Liver (tissue), 9 donors: ENCODE results near the gene SLC14A1. TPM values are rescaled to one million over a fixed set of nuclear protein-coding genes. Genes with fewer than 3 reads are reported as not detected.

ENCODE experiments used
- DNase-seq: peaks from one replicate; pipeline ENCODE4 v3.0.0-alpha.2; 2017; ENCODE audit warnings: low spot score
- H3K27ac ChIP-seq, 2 donors: one replicate each; pipeline ENCODE4 v1.7.0; 2013; ENCODE audit warnings: inconsistent platforms in 2 of 2, low read length in 2 of 2, control low read depth in 1 of 2, low read depth in 1 of 2, mild to moderate bottlenecking in 1 of 2
- H3K27me3 ChIP-seq, 4 donors: one replicate each; pipeline versions ENCODE4 v1.6.1 to v1.7.0; 2013; ENCODE audit warnings: low read length in 3 of 4, inconsistent platforms in 1 of 4, mild to moderate bottlenecking in 1 of 4, moderate library complexity in 1 of 4; ENCODE audit not compliant: control insufficient read depth in 4 of 4, insufficient read depth in 4 of 4
- H3K36me3 ChIP-seq, 4 donors: one replicate each; pipeline versions ENCODE4 v1.6.1 to v1.7.0; 2013; ENCODE audit warnings: low read length in 3 of 4, mild to moderate bottlenecking in 3 of 4, low read depth in 1 of 4, moderate library complexity in 1 of 4; ENCODE audit not compliant: control insufficient read depth in 4 of 4, insufficient read depth in 3 of 4
- H3K4me1 ChIP-seq, 4 donors: one replicate each; pipeline versions ENCODE4 v1.6.1 to v1.7.0; 2013; ENCODE audit warnings: low read length in 3 of 4, mild to moderate bottlenecking in 3 of 4, moderate library complexity in 1 of 4; ENCODE audit not compliant: control insufficient read depth in 4 of 4, insufficient read depth in 4 of 4
- H3K4me3 ChIP-seq, 3 donors: one replicate each; pipeline versions ENCODE4 v1.6.1 to v1.7.0; 2013; ENCODE audit warnings: low read length in 3 of 3, control low read depth in 1 of 3, low read depth in 1 of 3, mild to moderate bottlenecking in 1 of 3
- H3K9ac ChIP-seq, 2 donors: one replicate each; pipeline ENCODE4 v1.7.0; 2013; ENCODE audit warnings: low read length in 2 of 2, mild to moderate bottlenecking in 2 of 2, moderate library complexity in 2 of 2, control low read depth in 1 of 2, low read depth in 1 of 2
- H3K9me3 ChIP-seq, 4 donors: one replicate each; pipeline versions ENCODE4 v1.6.1 to v1.7.0; 2013; ENCODE audit warnings: low read length in 3 of 4; ENCODE audit not compliant: control insufficient read depth in 4 of 4
- EGR1 ChIP-seq, 2 donors: IDR thresholded peaks; 2 replicates each; pipeline ENCODE4 v1.6.1; 2016 to 2018; ENCODE audit warnings: antibody characterized with exemption in 2 of 2, low read depth in 2 of 2
- FOXA1 ChIP-seq: IDR thresholded peaks from 2 replicates; pipeline ENCODE4 v1.6.1; 2016; ENCODE audit warnings: antibody characterized with exemption
- FOXA2 ChIP-seq: IDR thresholded peaks from 2 replicates; pipeline ENCODE4 v1.6.1; 2016; ENCODE audit warnings: antibody characterized with exemption
- GABPA ChIP-seq, 2 donors: IDR thresholded peaks in 1 of 2; conservative IDR thresholded peaks in 1 of 2; 2 replicates each; pipeline ENCODE4 v1.6.1; 2016; ENCODE audit warnings: antibody characterized with exemption in 2 of 2, mild to moderate bottlenecking in 1 of 2, moderate library complexity in 1 of 2
- HNF4A ChIP-seq, 2 donors: conservative IDR thresholded peaks; 2 replicates each; pipeline ENCODE4 v1.6.1; 2016; ENCODE audit warnings: antibody characterized with exemption in 2 of 2, mild to moderate bottlenecking in 2 of 2
- HNF4G ChIP-seq: IDR thresholded peaks from 2 replicates; pipeline ENCODE4 v1.6.1; 2016; ENCODE audit warnings: antibody characterized with exemption
- JUND ChIP-seq, 2 donors: IDR thresholded peaks; 2 replicates each; pipeline ENCODE4 v1.6.1; 2016; ENCODE audit warnings: antibody characterized with exemption in 2 of 2
- NR2F2 ChIP-seq: IDR thresholded peaks from 2 replicates; pipeline ENCODE4 v1.6.1; 2016; ENCODE audit warnings: antibody characterized with exemption
- RAD21 ChIP-seq, 2 donors: IDR thresholded peaks; 2 replicates each; pipeline ENCODE4 v1.6.1; 2016; ENCODE audit warnings: antibody characterized with exemption in 2 of 2, mild to moderate bottlenecking in 2 of 2
- RXRA ChIP-seq, 2 donors: IDR thresholded peaks; 2 replicates each; pipeline ENCODE4 v1.6.1; 2017 to 2018; ENCODE audit warnings: antibody characterized with exemption in 2 of 2, mild to moderate bottlenecking in 1 of 2
- SP1 ChIP-seq: IDR thresholded peaks from 2 replicates; pipeline ENCODE4 v1.6.1; 2018; ENCODE audit warnings: antibody characterized with exemption, mild to moderate bottlenecking
- TAF1 ChIP-seq: conservative IDR thresholded peaks from 2 replicates; pipeline ENCODE4 v1.6.1; 2016; ENCODE audit warnings: antibody characterized with exemption, mild to moderate bottlenecking
- YY1 ChIP-seq: IDR thresholded peaks from 2 replicates; pipeline ENCODE4 v1.6.1; 2016; ENCODE audit warnings: antibody characterized with exemption, mild to moderate bottlenecking
- WGBS: extraction: QIAGEN DNeasy Blood & Tissue Kit; methylation state at CpG from one replicate; pipeline ENCODE4 v1.1.7; 2013; 5-methylcytosine and 5-hydroxymethylcytosine counted together
- polyA plus RNA-seq, 2 donors: library from polyadenylated mRNA; stranded (reverse) in 1 of 2; unstranded in 1 of 2; fragments of 200-250 nt in 1 of 2; fragments of >200 nt in 1 of 2; fragmentation: Nextera tagmentation in 1 of 2; extraction: Ambion mirVana in 1 of 2; gene quantifications; one replicate each; pipeline versions ENCODE4 v1.2.1 to v1.2.3, GENCODE V29; 2013 to 2015
- total RNA-seq, 2 donors: library from RNA; depleted of rRNA; stranded (reverse); fragments of >200 nt; gene quantifications; one replicate each; pipeline ENCODE4 v1.2.3, GENCODE V29; 2014
- TF ChIP-seq, protein P1 (sequence below): IDR thresholded peaks from 2 replicates; pipeline ENCODE4 v1.6.1; 2016; ENCODE audit warnings: antibody characterized with exemption
- TF ChIP-seq, protein P2 (sequence below): fragments of 150-350 bp; IDR thresholded peaks from 2 replicates; pipeline ENCODE4 v1.5.1; 2017; ENCODE audit warnings: improper control_type of control experiment, low read depth, low read length; ENCODE audit not compliant: missing input control
- TF ChIP-seq, protein P3 (sequence below): IDR thresholded peaks from 2 replicates; pipeline ENCODE4 v1.6.1; 2016; ENCODE audit warnings: antibody characterized with exemption
- TF ChIP-seq, protein P4 (sequence below): IDR thresholded peaks from 2 replicates; pipeline ENCODE4 v1.6.1; 2016; ENCODE audit warnings: antibody characterized with exemption, mild to moderate bottlenecking
- TF ChIP-seq, protein P5 (sequence below): IDR thresholded peaks from 2 replicates; pipeline ENCODE4 v1.6.1; 2016; ENCODE audit warnings: antibody characterized with exemption
- donor health status: healthy.
- donor health status: healthy.
- donor health status: healthy.
- donor health status: healthy.
- donor health status: healthy.

The SLC14A1 gene
- total and polyA plus RNA-seq, 4 donors, result 0.56 to 96.7 (median 0.80) TPM

DNA sequence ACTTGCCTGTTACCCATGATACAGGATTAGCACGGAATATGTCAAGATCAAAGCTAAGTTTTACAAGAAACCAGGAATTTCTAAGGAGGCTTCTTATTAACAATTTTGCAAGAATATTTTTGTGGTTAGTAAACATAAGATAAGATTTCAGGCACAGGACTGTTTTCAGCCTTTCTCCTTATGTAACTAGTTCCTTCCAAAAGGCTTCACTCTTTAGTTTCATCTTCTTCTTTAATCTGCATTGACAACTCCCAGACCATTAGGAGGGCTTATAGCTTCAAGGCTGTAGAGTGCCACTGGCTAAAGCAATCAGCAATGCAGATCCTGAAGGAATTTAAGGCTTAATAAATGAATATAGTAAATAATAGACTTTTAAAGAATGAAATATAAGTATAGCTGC, 29.3 kb downstream of the SLC14A1 start:
- no peaks in the 10 kb centered on the region for H3K36me3 ChIP-seq
- 84% methylated on average over 1 of the region's 1 CpG for WGBS
- no peak overlapping the region for H3K4me3 ChIP-seq
- no peak overlapping the region for H3K9ac ChIP-seq
- peaks cover 0 to 7% (median 3%) of the 10 kb centered on the region in 4 donors for H3K4me1 ChIP-seq
- no peaks in the 10 kb centered on the region for H3K27me3 ChIP-seq
- no peak overlapping the region for H3K27ac ChIP-seq
- H3K9me3 ChIP-seq, result no peaks in the 10 kb centered on the region
- DNase-seq, result no peak
- TF ChIP-seq NR2F2 (no peak), JUND (IDR thresholded peaks at IDR 0.05) (no peak), HNF4G (no peak), TAF1 (no peak), HNF4A (conservative IDR thresholded peaks at IDR 0.05) (no peak), EGR1 (IDR thresholded peaks at IDR 0.05; ENCODE audit: low read depth in 2 of 2) (no peak), RXRA (IDR thresholded peaks at IDR 0.05) (no peak), FOXA2 (no peak), YY1 (no peak), GABPA (IDR thresholded peaks at IDR 0.05 in 1 of 2, conservative IDR thresholded peaks at IDR 0.05 in 1 of 2) (no peak), SP1 (no peak), RAD21 (IDR thresholded peaks at IDR 0.05) (no peak), FOXA1 (no peak)
- TF ChIP-seq, protein P1, sequence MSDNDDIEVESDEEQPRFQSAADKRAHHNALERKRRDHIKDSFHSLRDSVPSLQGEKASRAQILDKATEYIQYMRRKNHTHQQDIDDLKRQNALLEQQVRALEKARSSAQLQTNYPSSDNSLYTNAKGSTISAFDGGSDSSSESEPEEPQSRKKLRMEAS, result no peak
- TF ChIP-seq, protein P2, sequence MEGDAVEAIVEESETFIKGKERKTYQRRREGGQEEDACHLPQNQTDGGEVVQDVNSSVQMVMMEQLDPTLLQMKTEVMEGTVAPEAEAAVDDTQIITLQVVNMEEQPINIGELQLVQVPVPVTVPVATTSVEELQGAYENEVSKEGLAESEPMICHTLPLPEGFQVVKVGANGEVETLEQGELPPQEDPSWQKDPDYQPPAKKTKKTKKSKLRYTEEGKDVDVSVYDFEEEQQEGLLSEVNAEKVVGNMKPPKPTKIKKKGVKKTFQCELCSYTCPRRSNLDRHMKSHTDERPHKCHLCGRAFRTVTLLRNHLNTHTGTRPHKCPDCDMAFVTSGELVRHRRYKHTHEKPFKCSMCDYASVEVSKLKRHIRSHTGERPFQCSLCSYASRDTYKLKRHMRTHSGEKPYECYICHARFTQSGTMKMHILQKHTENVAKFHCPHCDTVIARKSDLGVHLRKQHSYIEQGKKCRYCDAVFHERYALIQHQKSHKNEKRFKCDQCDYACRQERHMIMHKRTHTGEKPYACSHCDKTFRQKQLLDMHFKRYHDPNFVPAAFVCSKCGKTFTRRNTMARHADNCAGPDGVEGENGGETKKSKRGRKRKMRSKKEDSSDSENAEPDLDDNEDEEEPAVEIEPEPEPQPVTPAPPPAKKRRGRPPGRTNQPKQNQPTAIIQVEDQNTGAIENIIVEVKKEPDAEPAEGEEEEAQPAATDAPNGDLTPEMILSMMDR, result no peak
- TF ChIP-seq, protein P3, sequence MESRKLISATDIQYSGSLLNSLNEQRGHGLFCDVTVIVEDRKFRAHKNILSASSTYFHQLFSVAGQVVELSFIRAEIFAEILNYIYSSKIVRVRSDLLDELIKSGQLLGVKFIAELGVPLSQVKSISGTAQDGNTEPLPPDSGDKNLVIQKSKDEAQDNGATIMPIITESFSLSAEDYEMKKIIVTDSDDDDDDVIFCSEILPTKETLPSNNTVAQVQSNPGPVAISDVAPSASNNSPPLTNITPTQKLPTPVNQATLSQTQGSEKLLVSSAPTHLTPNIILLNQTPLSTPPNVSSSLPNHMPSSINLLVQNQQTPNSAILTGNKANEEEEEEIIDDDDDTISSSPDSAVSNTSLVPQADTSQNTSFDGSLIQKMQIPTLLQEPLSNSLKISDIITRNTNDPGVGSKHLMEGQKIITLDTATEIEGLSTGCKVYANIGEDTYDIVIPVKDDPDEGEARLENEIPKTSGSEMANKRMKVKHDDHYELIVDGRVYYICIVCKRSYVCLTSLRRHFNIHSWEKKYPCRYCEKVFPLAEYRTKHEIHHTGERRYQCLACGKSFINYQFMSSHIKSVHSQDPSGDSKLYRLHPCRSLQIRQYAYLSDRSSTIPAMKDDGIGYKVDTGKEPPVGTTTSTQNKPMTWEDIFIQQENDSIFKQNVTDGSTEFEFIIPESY, result no peak
- TF ChIP-seq, protein P4, sequence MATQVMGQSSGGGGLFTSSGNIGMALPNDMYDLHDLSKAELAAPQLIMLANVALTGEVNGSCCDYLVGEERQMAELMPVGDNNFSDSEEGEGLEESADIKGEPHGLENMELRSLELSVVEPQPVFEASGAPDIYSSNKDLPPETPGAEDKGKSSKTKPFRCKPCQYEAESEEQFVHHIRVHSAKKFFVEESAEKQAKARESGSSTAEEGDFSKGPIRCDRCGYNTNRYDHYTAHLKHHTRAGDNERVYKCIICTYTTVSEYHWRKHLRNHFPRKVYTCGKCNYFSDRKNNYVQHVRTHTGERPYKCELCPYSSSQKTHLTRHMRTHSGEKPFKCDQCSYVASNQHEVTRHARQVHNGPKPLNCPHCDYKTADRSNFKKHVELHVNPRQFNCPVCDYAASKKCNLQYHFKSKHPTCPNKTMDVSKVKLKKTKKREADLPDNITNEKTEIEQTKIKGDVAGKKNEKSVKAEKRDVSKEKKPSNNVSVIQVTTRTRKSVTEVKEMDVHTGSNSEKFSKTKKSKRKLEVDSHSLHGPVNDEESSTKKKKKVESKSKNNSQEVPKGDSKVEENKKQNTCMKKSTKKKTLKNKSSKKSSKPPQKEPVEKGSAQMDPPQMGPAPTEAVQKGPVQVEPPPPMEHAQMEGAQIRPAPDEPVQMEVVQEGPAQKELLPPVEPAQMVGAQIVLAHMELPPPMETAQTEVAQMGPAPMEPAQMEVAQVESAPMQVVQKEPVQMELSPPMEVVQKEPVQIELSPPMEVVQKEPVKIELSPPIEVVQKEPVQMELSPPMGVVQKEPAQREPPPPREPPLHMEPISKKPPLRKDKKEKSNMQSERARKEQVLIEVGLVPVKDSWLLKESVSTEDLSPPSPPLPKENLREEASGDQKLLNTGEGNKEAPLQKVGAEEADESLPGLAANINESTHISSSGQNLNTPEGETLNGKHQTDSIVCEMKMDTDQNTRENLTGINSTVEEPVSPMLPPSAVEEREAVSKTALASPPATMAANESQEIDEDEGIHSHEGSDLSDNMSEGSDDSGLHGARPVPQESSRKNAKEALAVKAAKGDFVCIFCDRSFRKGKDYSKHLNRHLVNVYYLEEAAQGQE, result no peak

DNA sequence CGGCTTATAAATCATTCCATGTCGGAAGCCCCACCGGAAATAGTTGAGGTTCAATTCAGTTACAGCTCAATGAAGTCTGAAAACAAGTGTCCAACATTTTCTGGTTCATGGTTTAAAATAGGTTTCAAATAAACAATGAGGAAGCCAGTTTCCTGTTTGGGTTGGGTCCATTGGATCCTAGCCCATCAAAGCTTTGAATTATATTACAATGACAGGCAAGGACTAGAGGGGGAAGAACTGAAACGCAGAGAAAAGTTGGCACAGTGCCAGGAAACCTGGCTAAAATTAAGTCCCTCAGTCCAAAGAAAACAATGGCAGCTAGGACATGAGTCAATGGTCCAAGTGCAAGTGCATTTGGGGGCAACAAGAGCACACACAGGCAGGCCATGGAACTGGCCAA, 32.0 kb downstream of the SLC14A1 start:
- Histone ChIP-seq H3K27ac (no peak overlapping the region), H3K9ac (no peak overlapping the region), H3K4me3 (no peak overlapping the region), H3K36me3 (no peaks in the 10 kb centered on the region), H3K9me3 (no peaks in the 10 kb centered on the region), H3K4me1 (peaks cover 0 to 7% (median 3%) of the 10 kb centered on the region in 4 donors), H3K27me3 (no peaks in the 10 kb centered on the region)
- DNase-seq, result no peak
- 52% methylated on average over 4 of the region's 4 CpGs for WGBS
- no peak for TF ChIP-seq FOXA1
- TF ChIP-seq, protein P4, result no peak
- no peak for TF ChIP-seq JUND (IDR thresholded peaks at IDR 0.05)
- peak; percentile 60 for TF ChIP-seq NR2F2
- TF ChIP-seq HNF4G, result no peak
- peak in 1 of 2 donors; percentile 25 for TF ChIP-seq RAD21 (IDR thresholded peaks at IDR 0.05)
- TF ChIP-seq, protein P3, result no peak
- no peak for TF ChIP-seq EGR1 (IDR thresholded peaks at IDR 0.05; ENCODE audit: low read depth in 2 of 2)
- no peak for TF ChIP-seq FOXA2
- TF ChIP-seq, protein P1, result no peak
- TF ChIP-seq HNF4A (conservative IDR thresholded peaks at IDR 0.05), result no peak
- no peak for TF ChIP-seq GABPA (IDR thresholded peaks at IDR 0.05 in 1 of 2, conservative IDR thresholded peaks at IDR 0.05 in 1 of 2)
- no peak for TF ChIP-seq YY1
- TF ChIP-seq, protein P5, sequence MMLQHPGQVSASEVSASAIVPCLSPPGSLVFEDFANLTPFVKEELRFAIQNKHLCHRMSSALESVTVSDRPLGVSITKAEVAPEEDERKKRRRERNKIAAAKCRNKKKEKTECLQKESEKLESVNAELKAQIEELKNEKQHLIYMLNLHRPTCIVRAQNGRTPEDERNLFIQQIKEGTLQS, result no peak
